ENCODE results near the gene HNRNPAB.
"Not testable (repeated sequence)": the region's sequence is repeated elsewhere in the genome, so short reads cannot be mapped to it uniquely, and the experiment has no call there.

HNRNPAB gene

DNA sequence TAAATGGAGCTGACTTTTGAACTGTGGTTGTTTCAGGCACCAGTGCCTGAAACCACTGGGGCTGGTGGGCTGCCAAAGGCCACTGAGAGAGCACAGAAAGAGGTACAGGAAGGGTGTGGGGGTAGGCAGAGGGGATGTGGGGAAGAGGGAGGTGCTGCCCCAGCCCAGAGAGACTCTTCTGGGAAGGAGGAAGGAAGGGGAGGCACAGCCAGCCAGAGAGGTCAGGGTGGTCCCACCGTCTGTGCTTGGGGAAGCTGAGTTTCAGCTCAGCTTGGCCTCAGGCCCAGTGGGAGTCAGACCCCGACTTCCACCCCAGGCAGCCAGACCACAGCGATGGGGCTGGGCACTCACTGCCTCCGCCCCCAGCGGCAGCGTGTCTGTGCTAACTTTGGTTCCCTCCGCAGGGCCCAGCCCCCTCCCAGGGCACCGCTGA is 36.9 kb downstream of the HNRNPAB start:
- DNase-seq (ENCODE audit: insufficient read length) (peak; percentile 62), FAIRE-seq (peak; percentile 66)
- TF ChIP-seq TAF1 (IDR thresholded peaks at IDR 0.05; ENCODE audit: borderline replicate concordance, low read depth, low read length) (no peak), POLR2A (IDR thresholded peaks at IDR 0.05; ENCODE audit: low read depth, low read length) (no peak), POLR2AphosphoS5 (IDR thresholded peaks at IDR 0.05; ENCODE audit: low read depth, low read length) (no peak)

DNA sequence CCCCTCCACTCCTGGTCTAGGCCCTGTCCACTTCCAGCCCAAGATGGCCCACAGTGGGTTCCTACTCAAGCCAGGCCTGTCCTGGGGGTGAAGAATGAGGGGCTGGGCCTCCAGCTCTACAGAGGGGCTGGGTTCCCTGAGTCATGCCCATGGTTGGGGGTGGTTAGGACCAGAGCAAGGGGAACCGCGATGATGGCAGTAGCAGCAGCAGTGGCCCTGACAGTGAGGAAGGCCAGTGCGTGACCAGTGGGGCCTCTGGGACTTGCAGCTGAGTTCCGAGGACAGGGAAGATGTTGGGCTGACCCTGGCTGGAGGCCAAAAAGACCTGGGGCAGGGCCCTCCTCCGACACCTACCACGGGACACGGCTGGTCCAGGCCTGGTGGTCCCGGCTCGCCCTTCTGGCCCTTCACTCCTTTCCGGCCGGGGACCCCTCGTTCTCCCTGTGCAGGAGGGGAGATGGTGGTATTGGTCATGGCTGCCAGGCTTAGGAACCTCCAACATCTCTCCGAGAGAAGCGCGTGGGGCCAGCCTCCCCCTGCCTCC is 37.4 kb downstream of the HNRNPAB start:
- TF ChIP-seq TAF1 (IDR thresholded peaks at IDR 0.05; ENCODE audit: borderline replicate concordance, low read depth, low read length) (no peak), POLR2A (IDR thresholded peaks at IDR 0.05; ENCODE audit: low read depth, low read length) (no peak), POLR2AphosphoS5 (IDR thresholded peaks at IDR 0.05; ENCODE audit: low read depth, low read length) (no peak)
- DNase-seq (ENCODE audit: insufficient read length) (no peak), FAIRE-seq (no peak)

DNA sequence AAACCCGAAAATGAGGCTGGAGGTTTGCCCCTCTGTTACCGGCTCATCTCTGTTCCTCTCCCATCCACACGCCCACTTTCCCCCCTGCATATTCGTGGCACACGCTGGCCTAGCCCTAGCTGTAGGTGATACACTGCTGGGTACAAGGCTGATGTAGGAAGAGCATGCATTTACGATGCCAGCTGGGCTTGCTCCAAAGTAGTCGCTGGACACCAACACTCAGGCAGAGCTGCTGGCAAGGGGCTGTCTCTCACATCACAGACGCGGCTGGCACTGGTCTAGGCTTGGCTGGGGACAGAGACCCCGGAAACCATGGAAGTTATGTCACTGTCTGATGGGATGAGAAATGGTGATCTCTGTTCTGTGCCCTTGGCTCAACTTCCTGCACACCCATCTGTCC is 38.1 kb downstream of the HNRNPAB start:
- DNase-seq (ENCODE audit: insufficient read length) (no peak), FAIRE-seq (no peak)
- TF ChIP-seq TAF1 (IDR thresholded peaks at IDR 0.05; ENCODE audit: borderline replicate concordance, low read depth, low read length) (no peak), POLR2A (IDR thresholded peaks at IDR 0.05; ENCODE audit: low read depth, low read length) (no peak), POLR2AphosphoS5 (IDR thresholded peaks at IDR 0.05; ENCODE audit: low read depth, low read length) (no peak)

DNA sequence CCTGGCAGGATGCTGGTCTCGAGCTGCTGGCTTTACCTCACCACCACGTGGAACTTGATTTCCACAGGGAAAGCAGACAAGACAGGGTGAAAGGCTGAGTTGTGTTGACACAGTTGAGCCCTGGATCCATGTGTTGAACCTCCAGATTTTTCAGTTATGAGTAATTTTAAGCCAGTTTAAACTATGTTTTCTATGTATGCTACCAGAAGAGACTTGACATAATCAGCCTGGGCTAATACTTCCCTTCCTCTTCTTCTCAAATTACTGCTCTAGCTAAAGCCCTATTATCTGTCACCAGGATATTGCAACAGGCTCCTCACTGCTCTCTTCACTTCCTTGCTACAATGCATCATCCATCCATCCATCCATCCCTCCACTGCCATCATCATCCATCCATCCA is 40.2 kb downstream of the HNRNPAB start:
- FAIRE-seq: no peak
- no peak for DNase-seq (ENCODE audit: insufficient read length)
- TF ChIP-seq POLR2AphosphoS5 (IDR thresholded peaks at IDR 0.05; ENCODE audit: low read depth, low read length): no peak
- TF ChIP-seq POLR2A (IDR thresholded peaks at IDR 0.05; ENCODE audit: low read depth, low read length): no peak
- TF ChIP-seq TAF1 (IDR thresholded peaks at IDR 0.05; ENCODE audit: borderline replicate concordance, low read depth, low read length): no peak

DNA sequence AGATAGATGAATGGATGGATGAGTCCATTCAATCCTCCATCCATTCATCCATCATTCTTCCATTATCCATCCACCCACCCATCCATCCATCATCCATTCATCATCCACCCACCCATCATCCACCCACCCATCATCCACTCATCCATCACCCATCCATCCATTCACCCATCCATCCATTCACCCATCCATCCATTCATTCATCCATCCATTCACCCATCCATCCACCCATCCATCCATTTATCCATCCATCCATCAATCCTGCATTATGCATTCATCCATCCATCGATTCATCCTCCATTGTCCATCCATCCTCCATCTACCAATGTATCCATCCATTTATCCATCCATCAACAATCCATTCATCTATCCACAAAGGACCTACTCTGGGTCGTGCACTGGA is 41.1 kb downstream of the HNRNPAB start:
- no peak for DNase-seq (ENCODE audit: insufficient read length)
- TF ChIP-seq POLR2AphosphoS5 (IDR thresholded peaks at IDR 0.05; ENCODE audit: low read depth, low read length): no peak
- FAIRE-seq: no peak

DNA sequence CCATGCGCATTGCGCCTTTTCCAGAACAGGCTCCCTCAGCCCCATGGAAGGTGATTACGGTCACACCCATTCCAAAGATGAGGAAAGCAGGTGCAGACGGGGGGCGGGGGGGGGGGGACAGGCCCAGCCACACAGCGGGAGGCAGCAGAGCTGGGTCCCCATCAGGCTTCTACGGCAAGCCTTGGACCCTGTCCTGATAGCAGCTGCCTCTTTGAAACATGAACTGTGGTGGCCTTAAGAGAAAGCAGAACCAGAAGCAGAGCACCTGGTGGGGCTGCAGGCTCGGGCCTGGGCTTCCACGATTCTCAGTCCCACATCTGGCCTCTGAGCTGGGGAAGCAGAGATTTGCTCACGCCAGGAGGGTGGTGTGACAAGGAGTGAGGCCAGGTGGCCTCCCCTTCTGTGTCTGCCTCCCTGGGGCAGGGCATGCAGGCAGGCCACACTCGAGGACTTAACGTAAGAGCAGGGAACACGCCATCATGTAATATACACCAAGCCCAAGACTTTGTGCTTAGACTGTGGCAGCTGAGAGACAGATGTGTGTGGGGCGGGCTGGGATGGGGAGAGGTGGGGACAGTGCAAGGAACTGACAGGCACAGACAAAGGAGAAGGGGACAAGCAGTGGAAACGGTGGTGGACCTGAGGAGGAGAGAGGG is 42.4 kb downstream of the HNRNPAB start:
- FAIRE-seq (no peak), DNase-seq (ENCODE audit: insufficient read length) (no peak)
- TF ChIP-seq TAF1 (IDR thresholded peaks at IDR 0.05; ENCODE audit: borderline replicate concordance, low read depth, low read length) (no peak), POLR2A (IDR thresholded peaks at IDR 0.05; ENCODE audit: low read depth, low read length) (no peak), POLR2AphosphoS5 (IDR thresholded peaks at IDR 0.05; ENCODE audit: low read depth, low read length) (no peak)

DNA sequence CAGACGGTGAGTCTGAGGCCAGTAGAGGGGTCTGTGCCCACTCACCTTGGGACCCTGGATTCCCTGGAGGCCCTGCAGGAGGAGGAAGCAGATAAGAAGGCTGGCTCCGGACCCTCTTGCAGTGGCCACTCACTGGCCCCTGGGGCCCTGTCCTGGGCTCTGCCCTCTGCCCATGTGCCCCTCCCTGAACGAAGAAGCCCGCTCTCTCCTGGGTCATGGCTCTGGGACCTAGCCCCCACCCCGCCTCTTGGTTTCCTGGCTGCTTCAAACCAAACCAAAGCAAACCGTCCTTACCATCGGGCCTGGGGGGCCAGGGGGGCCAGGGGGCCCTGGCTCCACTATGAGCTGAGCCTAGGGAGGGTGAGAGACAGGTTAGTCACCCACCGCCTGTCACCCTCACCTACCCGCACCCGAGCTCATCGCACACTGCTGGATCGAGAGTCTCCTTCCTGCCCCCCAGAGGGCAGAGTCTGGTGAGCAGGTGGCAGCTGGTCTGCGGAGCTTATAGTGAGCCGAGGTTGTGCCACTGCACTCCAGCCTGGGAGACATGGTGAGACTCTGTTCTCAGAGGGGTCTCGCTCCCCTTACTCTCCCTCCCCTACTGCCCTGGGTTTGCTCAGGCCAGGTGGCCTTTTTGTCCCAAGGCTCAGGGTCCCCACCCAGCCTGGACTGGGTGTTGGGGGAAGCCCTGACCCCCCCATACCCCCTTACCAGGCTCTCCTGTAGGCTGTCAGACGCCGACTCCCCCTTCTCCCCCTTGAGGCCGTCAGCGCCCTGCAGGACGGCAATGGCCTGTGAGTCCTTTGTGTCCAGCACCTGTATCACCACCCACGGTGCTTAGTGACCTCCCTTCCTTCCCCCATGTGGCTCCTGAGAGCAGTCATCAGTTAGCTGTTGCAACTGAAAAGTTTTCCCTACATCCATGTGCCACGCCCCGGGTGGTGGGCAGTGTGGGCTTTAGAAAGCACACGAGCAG is 43.4 kb downstream of the HNRNPAB start:
- TF ChIP-seq POLR2AphosphoS5 (IDR thresholded peaks at IDR 0.05; ENCODE audit: low read depth, low read length): no peak
- no peak for TF ChIP-seq TAF1 (IDR thresholded peaks at IDR 0.05; ENCODE audit: borderline replicate concordance, low read depth, low read length)
- TF ChIP-seq POLR2A (IDR thresholded peaks at IDR 0.05; ENCODE audit: low read depth, low read length): no peak
- no peak for FAIRE-seq
- DNase-seq (ENCODE audit: insufficient read length): no peak

DNA sequence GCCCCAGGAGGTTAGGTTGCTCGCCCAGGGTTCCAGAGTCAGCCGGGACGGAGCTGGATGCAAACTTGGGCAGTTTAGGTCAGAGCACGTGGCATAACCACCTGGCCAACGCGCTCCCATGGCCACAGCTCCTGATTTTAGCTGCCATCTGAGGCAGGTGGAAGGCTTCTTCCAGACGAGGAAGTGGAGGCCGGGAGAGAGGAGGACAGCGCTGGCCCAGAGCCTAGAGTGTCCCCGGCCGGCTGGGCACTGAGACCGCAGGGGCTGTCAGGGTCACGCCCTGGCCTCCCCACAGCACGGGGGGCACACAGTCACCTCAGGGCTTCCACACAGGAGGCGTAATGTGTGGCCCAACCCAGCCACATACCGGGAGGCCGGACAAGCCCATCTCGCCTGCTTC is 44.4 kb downstream of the HNRNPAB start:
- FAIRE-seq (no peak), DNase-seq (ENCODE audit: insufficient read length) (no peak)
- no peak for TF ChIP-seq POLR2AphosphoS5 (IDR thresholded peaks at IDR 0.05; ENCODE audit: low read depth, low read length)
- no peak for TF ChIP-seq TAF1 (IDR thresholded peaks at IDR 0.05; ENCODE audit: borderline replicate concordance, low read depth, low read length)
- TF ChIP-seq POLR2A (IDR thresholded peaks at IDR 0.05; ENCODE audit: low read depth, low read length): no peak

DNA sequence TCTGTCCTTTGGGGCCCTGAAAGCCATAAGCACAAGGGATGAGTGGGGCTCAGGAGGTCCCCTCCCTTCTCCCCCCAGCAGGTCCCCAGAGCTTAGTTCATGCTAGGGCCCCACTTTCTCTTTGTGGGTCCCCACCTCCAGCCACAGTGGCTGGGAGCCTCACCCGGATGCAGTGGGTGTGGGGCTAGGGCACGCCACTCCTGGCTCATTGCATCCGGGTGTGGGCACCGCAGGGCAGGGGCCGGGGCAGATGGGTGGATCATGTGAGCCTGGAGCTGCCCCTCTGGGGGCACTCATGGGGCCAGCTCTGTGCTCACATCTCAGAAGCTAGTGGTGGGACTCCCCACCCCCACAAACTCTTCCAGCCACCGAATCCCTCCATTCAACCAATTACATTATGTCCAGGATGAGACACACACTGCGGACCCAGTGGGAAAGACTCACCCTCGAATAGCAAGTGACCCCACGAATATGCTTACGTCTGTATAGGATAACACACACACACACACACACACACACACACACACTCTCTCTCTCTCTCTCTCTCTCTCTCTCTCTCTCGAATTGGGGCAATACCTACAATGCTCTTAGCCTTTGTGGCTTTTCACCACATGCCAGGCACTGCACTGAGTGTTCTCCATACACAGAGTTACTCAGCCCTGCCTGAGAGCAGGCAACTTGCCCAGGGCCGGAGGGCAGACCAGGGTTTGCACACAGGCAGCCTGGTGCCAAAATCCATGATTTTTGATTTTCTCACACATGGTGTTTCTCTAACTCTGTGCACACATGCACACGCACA is 45.1 kb downstream of the HNRNPAB start:
- no peak for FAIRE-seq
- no peak for DNase-seq (ENCODE audit: insufficient read length)
- no peak for TF ChIP-seq TAF1 (IDR thresholded peaks at IDR 0.05; ENCODE audit: borderline replicate concordance, low read depth, low read length)
- TF ChIP-seq POLR2AphosphoS5 (IDR thresholded peaks at IDR 0.05; ENCODE audit: low read depth, low read length): no peak

DNA sequence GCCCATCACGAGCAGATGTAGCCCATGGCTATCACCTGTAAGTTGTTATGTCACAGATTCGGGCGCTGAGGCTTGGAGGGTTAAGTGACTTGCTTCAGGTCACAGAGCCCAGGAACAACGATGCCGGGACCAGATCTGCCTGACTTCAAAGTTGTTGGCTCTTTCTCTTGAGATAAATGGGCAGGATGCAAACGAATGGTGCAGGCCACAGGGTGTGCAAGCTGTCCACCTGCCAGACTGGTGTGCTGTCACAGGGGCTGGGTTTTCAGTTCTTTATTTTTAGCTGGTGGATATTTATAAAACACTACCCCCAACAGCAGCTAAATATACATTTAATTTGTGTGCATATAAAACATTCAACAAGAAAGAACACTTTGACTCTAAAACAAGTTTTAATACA is 45.9 kb downstream of the HNRNPAB start:
- FAIRE-seq (no peak), DNase-seq (ENCODE audit: insufficient read length) (no peak)
- TF ChIP-seq TAF1 (IDR thresholded peaks at IDR 0.05; ENCODE audit: borderline replicate concordance, low read depth, low read length): no peak
- no peak for TF ChIP-seq POLR2AphosphoS5 (IDR thresholded peaks at IDR 0.05; ENCODE audit: low read depth, low read length)
- TF ChIP-seq POLR2A (IDR thresholded peaks at IDR 0.05; ENCODE audit: low read depth, low read length): no peak

DNA sequence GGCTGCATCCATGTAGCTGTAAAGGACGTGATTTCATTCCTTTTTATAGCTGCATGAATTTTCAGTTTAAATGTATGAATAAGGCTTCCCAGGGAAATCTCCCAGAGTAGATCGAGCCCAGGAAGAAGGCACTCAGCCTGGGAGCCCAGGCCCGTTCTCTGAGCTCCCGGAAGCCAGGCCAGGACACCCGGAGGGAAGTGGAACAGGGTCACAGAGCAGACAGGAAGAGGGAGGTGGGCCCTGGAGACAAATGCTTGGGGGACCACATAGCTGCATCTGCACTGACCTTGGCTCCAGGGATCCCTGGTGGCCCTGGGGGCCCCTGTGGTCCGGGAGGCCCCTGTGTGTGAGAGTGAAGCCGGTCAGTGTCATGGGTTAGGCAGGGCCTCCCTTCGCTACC is 47.9 kb downstream of the HNRNPAB start:
- FAIRE-seq (no peak), DNase-seq (ENCODE audit: insufficient read length) (no peak)
- no peak for TF ChIP-seq POLR2AphosphoS5 (IDR thresholded peaks at IDR 0.05; ENCODE audit: low read depth, low read length)
- TF ChIP-seq POLR2A (IDR thresholded peaks at IDR 0.05; ENCODE audit: low read depth, low read length): no peak
- TF ChIP-seq TAF1 (IDR thresholded peaks at IDR 0.05; ENCODE audit: borderline replicate concordance, low read depth, low read length): no peak

DNA sequence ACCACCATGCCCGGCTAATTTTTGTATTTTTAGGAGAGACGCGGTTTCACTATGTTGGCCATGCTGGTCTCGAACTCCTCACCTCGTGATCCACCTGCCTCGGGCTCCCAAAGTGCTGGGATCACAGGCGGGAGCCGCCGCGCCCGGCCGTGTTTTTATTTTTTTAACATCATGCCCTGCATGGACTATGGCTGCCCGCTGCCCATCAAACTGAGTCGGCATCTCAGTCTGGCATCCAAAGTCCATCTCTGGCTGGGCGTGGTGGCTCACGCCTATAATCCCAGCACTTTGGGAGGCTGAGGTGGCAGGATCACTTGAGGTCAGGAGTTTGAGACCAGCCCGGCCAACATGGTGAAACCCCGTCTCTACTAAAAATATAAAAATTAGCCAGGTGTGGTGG is 49.3 kb downstream of the HNRNPAB start:
- not testable (repeated sequence) for FAIRE-seq; DNase-seq (ENCODE audit: insufficient read length)
